ENCODE results near the gene DDAH2. TPM values are rescaled to one million over a fixed set of nuclear protein-coding genes. Genes with fewer than 3 reads are reported as not detected.

Gene DDAH2
- total RNA-seq, 1 experiment from 2014 or later: 43.4 TPM

- TF ChIP-seq ZBTB33 (IDR thresholded peaks at IDR 0.05; ENCODE audit: extremely low read depth, insufficient replicate concordance, low read length): no peak
- TF ChIP-seq FOSL1 (IDR thresholded peaks at IDR 0.05; ENCODE audit: low read depth): no peak
These were observed 31.5 kb downstream of the DDAH2 start (continued) for GRCh38 chr6:31697555-31697954.

GRCh38 chr6:31693535-31693934 lies 35.6 kb downstream of the DDAH2 start:
- no peaks in the 10 kb centered on the region for H3K27me3 ChIP-seq (ENCODE audit: insufficient read depth, low read length)
- ATAC-seq (no peak), DNase-seq (ENCODE audit: low read depth, low spot score) (no peak)
- H3K4me3 ChIP-seq (replicated peaks in 1 of 2; ENCODE audit: low read depth in 1 of 2, low read length in 2 of 2): no peak overlapping the region
- H4K20me1 ChIP-seq (ENCODE audit: insufficient read depth): no peaks in the 10 kb centered on the region
- ChIA-PET CTCF (interaction anchor here (0.7 kb wide), 1 partner anchor 76 kb away, joined by 3 read pairs; no protein-coding TSS in a partner anchor), RAD21 (ENCODE audit: low non-redundant PET in 1 of 2, low total read pairs in 2 of 2, uncharacterized antibody in 2 of 2, unreplicated experiment in 2 of 2) (no interaction called here), POLR2A (no interaction called here)
- peaks cover 11 to 16% of the 10 kb centered on the region in 2 experiments for H3K4me1 ChIP-seq (ENCODE audit: control insufficient read depth in 1 of 2, insufficient read depth in 2 of 2, low read length in 2 of 2)
- BruUV-seq (replicated peaks): no TSS peak
- H3K36me3 ChIP-seq (ENCODE audit: control insufficient read depth in 1 of 2, insufficient read depth in 2 of 2, low read length in 2 of 2): peaks cover 16 to 17% of the 10 kb centered on the region in 2 experiments; a peak in 3 of 4 replicates
- no peaks in the 10 kb centered on the region for H3K9me3 ChIP-seq (ENCODE audit: control insufficient read depth in 1 of 2, insufficient read depth in 1 of 2, low read depth in 1 of 2, low read length in 2 of 2)
- no peak overlapping the region for H3K4me2 ChIP-seq (ENCODE audit: low read length)
- no peak for TF ChIP-seq POLR2A (IDR thresholded peaks at IDR 0.05; ENCODE audit: borderline replicate concordance, extremely low read depth, insufficient read depth, insufficient read length)
- TF ChIP-seq EZH2 (IDR thresholded peaks at IDR 0.05): no peak
- TF ChIP-seq REST (IDR thresholded peaks at IDR 0.05; ENCODE audit: low read depth): no peak
- TF ChIP-seq SRF (IDR thresholded peaks at IDR 0.05; ENCODE audit: low read depth): no peak
- no peak for TF ChIP-seq EZH2phosphoT487 (IDR thresholded peaks at IDR 0.05; ENCODE audit: borderline replicate concordance)
- TF ChIP-seq ZBTB33 (IDR thresholded peaks at IDR 0.05; ENCODE audit: extremely low read depth, insufficient replicate concordance, low read length): no peak
- TF ChIP-seq SIN3A (IDR thresholded peaks at IDR 0.05; ENCODE audit: low read depth): no peak
- no peak overlapping the region for H3K9ac ChIP-seq (ENCODE audit: low read length)
- no peaks in the 10 kb centered on the region for H3K9me2 ChIP-seq (ENCODE audit: insufficient read depth)
- H3K79me2 ChIP-seq (ENCODE audit: insufficient read depth, low read length): no peaks in the 10 kb centered on the region
- H3K27ac ChIP-seq (ENCODE audit: low read depth, low read length): no peak overlapping the region
- intact Hi-C loops (cut with micrococcal nuclease): no loop called here
- no peak overlapping the region for H2AFZ ChIP-seq (ENCODE audit: low read depth, low read length, poor library complexity, severe bottlenecking)
